K562 (cell line): Measurements from ENCODE around the gene DDR2. TPM values are rescaled to one million over a fixed set of nuclear protein-coding genes. Genes with fewer than 3 reads are reported as not detected.

Source experiments
- ATAC-seq: fragments of 200-7000 bp; cut with Tn5 transposase; 3 replicates; pipeline ENCODE4 v1.9.1; 2020; ENCODE audit warnings: moderate library complexity
- BruUV-seq: library from RNA; stranded (reverse); fragments of 400-500 nt; replicated peaks from 2 replicates; lab custom pipeline; 2021; lab: Mats Ljungman, UMichigan
- CTCF ChIA-PET: fragments of 300-600 bp; formaldehyde crosslinking; extraction: SDS; loops from one replicate; lab custom pipeline; 2021; ENCODE audit warnings: low intra/inter-chr PET ratio; lab: Yijun Ruan, JAX
- POLR2A ChIA-PET: fragments of 300-600, 350-650 bp; sonication (Branson Sonifier 250); formaldehyde crosslinking; extraction: SDS; loops from one replicate; lab custom pipeline; 2021; ENCODE audit warnings: antibody characterized with exemption, inconsistent platforms; lab: Yijun Ruan, JAX
- DNase-seq, 4 experiments: peaks; one replicate each; pipeline versions ENCODE4 v3.0.0 to v3.0.0-alpha.2; 2011 to 2018; ENCODE audit warnings: low spot score in 3 of 4, mixed read lengths in 3 of 4; ENCODE audit errors: extremely low read depth in 1 of 4
- FAIRE-seq: peaks from 2 replicates; lab custom pipeline; 2011; peaks lifted over from hg19 to GRCh38; lab: Jason Lieb, UNC
- H2AFZ ChIP-seq: 2 replicates; pipeline ENCODE4 v1.6.0; 2011; ENCODE audit warnings: low read depth, low read length, control low read depth, inconsistent platforms
- H3K27ac ChIP-seq: fragments of 200-600 bp; 3 replicates; pipeline ENCODE4 v1.8.0; 2011; ENCODE audit warnings: low read depth, mild to moderate bottlenecking, control low read depth, inconsistent platforms, low read length, moderate library complexity, mixed read lengths; ENCODE audit errors: extremely low read depth
- H3K27me3 ChIP-seq, 2 experiments: fragments of 300-600 bp in 1 of 2; 2 replicates in 1 of 2; 3 replicates in 1 of 2; pipeline versions ENCODE4 v1.6.0 to v1.8.0; 2011; ENCODE audit warnings: inconsistent platforms in 2 of 2, low read length in 2 of 2, mild to moderate bottlenecking in 1 of 2, mixed read lengths in 1 of 2, moderate library complexity in 1 of 2; ENCODE audit not compliant: control insufficient read depth in 2 of 2, insufficient read depth in 2 of 2
- H3K36me3 ChIP-seq: fragments of 300-600 bp; 3 replicates; pipeline ENCODE4 v1.8.0; 2011; ENCODE audit warnings: mild to moderate bottlenecking, low read length, inconsistent platforms; ENCODE audit not compliant: control insufficient read depth, insufficient read depth
- H3K4me1 ChIP-seq, 2 experiments: fragments of 200-600 bp in 1 of 2; replicated peaks in 1 of 2; 2 replicates in 1 of 2; 3 replicates in 1 of 2; pipeline versions ENCODE4 v1.5.1 to v1.8.0; 2011; ENCODE audit warnings: inconsistent platforms in 2 of 2, low read length in 2 of 2, mild to moderate bottlenecking in 1 of 2, mixed read lengths in 1 of 2, moderate library complexity in 1 of 2; ENCODE audit not compliant: control insufficient read depth in 2 of 2, insufficient read depth in 2 of 2
- H3K4me2 ChIP-seq: 2 replicates; pipeline ENCODE4 v1.6.1; 2011; ENCODE audit warnings: low read length, control low read depth, inconsistent platforms, mixed read lengths; ENCODE audit not compliant: insufficient read depth
- H3K4me3 ChIP-seq: fragments of 200-600 bp; sonication (generic), shearing (Covaris generic); 2 replicates; pipeline ENCODE4 v1.5.1; 2016; ENCODE audit warnings: control low read depth, inconsistent platforms
- H3K79me2 ChIP-seq: fragments of 200-600 bp; 3 replicates; pipeline ENCODE4 v1.8.0; 2011; ENCODE audit warnings: low read length, inconsistent platforms; ENCODE audit not compliant: control insufficient read depth, insufficient read depth
- H3K9ac ChIP-seq, 2 experiments: 2 replicates each; pipeline versions ENCODE4 v1.6.0 to v1.6.1; 2011; ENCODE audit warnings: low read depth in 2 of 2, low read length in 2 of 2, control low read depth in 1 of 2, inconsistent platforms in 1 of 2, mild to moderate bottlenecking in 1 of 2, mixed read lengths in 1 of 2; ENCODE audit not compliant: insufficient read depth in 1 of 2
- H3K9me1 ChIP-seq: one replicate; pipeline ENCODE4 v1.6.0; 2011; ENCODE audit warnings: inconsistent platforms, mild to moderate bottlenecking, low read length, moderate library complexity; ENCODE audit not compliant: control insufficient read depth, insufficient read depth
- H3K9me3 ChIP-seq: replicated peaks from 2 replicates; pipeline ENCODE4 v1.5.1; 2011; ENCODE audit warnings: low read depth, low read length, inconsistent platforms; ENCODE audit not compliant: control insufficient read depth, insufficient read depth
- H4K20me1 ChIP-seq: replicated peaks from 2 replicates; pipeline ENCODE4 v1.6.1; 2011; ENCODE audit warnings: low read length, inconsistent platforms, mixed read lengths; ENCODE audit not compliant: control insufficient read depth, insufficient read depth
- BHLHE40 ChIP-seq: IDR thresholded peaks from 2 replicates; pipeline ENCODE4 v1.6.1; 2011; ENCODE audit warnings: low read length, improper control_type of control experiment
- CCNT2 ChIP-seq: IDR thresholded peaks from 2 replicates; pipeline ENCODE4 v1.6.1; 2011; ENCODE audit warnings: borderline replicate concordance, low read depth, mild to moderate bottlenecking, moderate library complexity, mixed read lengths, low read length; ENCODE audit not compliant: insufficient read length; ENCODE audit errors: extremely low read depth
- E2F1 ChIP-seq: sonication (generic); formaldehyde crosslinking; IDR thresholded peaks from 2 replicates; pipeline ENCODE4 v1.8.1; 2023; ENCODE audit warnings: mild to moderate bottlenecking, missing genetic modification reagents, moderate library complexity
- HCFC1 ChIP-seq: IDR thresholded peaks from 2 replicates; pipeline ENCODE4 v1.6.1; 2012; ENCODE audit warnings: low read depth, low read length, improper control_type of control experiment
- HNRNPLL ChIP-seq: fragments of 200-400 bp; formaldehyde crosslinking; IDR thresholded peaks from 2 replicates; pipeline ENCODE4 v1.6.1; 2017; ENCODE audit warnings: low read length, low read depth, mild to moderate bottlenecking; ENCODE audit not compliant: poor library complexity, severe bottlenecking
- PML ChIP-seq: IDR thresholded peaks from 2 replicates; pipeline ENCODE4 v1.6.1; 2012; ENCODE audit warnings: low read length, inconsistent platforms
- POLR2AphosphoS5 ChIP-seq: IDR thresholded peaks from 2 replicates; pipeline ENCODE4 v1.6.1; 2011; ENCODE audit warnings: mild to moderate bottlenecking, low read depth, low read length, moderate library complexity; ENCODE audit not compliant: control insufficient read depth, insufficient read depth
- PTRF ChIP-seq: fragments of 450-650 bp; IDR thresholded peaks from 2 replicates; pipeline ENCODE4 v1.6.1; 2016; ENCODE audit warnings: mild to moderate bottlenecking, missing genetic modification characterization, missing compliant biosample characterization
- RBM25 ChIP-seq: fragments of 200-400 bp; formaldehyde crosslinking; IDR thresholded peaks from 2 replicates; pipeline ENCODE4 v1.6.1; 2018; ENCODE audit warnings: low read length, low read depth, moderate library complexity; ENCODE audit not compliant: severe bottlenecking
- SMAD2 ChIP-seq: fragments of 150-350 bp; IDR thresholded peaks from 2 replicates; pipeline ENCODE4 v1.6.1; 2014; ENCODE audit warnings: low read depth, mild to moderate bottlenecking, low read length
- SMARCE1 ChIP-seq: fragments of 450-650 bp; IDR thresholded peaks from 2 replicates; pipeline ENCODE4 v1.7.1; 2016; ENCODE audit warnings: mild to moderate bottlenecking
- SMC3 ChIP-seq: conservative IDR thresholded peaks from 2 replicates; pipeline ENCODE4 v1.6.1; 2011; ENCODE audit warnings: low read depth, low read length, improper control_type of control experiment; ENCODE audit not compliant: insufficient read depth
- TEAD2 ChIP-seq: fragments of 450-650 bp; IDR thresholded peaks from 2 replicates; pipeline ENCODE4 v1.6.1; 2016; ENCODE audit warnings: missing genetic modification characterization, control low read depth, missing compliant biosample characterization
- THRAP3 ChIP-seq: fragments of 450-650 bp; IDR thresholded peaks from 2 replicates; pipeline ENCODE4 v1.6.1; 2016; ENCODE audit warnings: mild to moderate bottlenecking, inconsistent platforms, borderline replicate concordance
- YBX1 ChIP-seq: fragments of 450-650 bp; IDR thresholded peaks from 2 replicates; pipeline ENCODE4 v1.7.1; 2016; ENCODE audit warnings: mild to moderate bottlenecking
- ZNF57 ChIP-seq: fragments of 450-650 bp; formaldehyde crosslinking; IDR thresholded peaks from 2 replicates; pipeline ENCODE4 v1.4.0; 2020; ENCODE audit warnings: mild to moderate bottlenecking, moderate library complexity
- ZNF586 ChIP-seq: fragments of 450-650 bp; formaldehyde crosslinking; conservative IDR thresholded peaks from 2 replicates; pipeline ENCODE4 v1.4.0; 2020; ENCODE audit warnings: mild to moderate bottlenecking, moderate library complexity
- WGBS: fragments of 100-300 bp; shearing (Covaris generic); methylation state at CpG from one replicate; pipeline ENCODE4 v1.1.6; 2016; ENCODE audit warnings: low coverage, mixed read lengths; ENCODE audit not compliant: insufficient coverage; ENCODE audit errors: missing lambda C conversion rate; 5-methylcytosine and 5-hydroxymethylcytosine counted together
- in situ Hi-C: fragments of 300-500 bp; cut with MboI; formaldehyde crosslinking; loops from 4 replicates; pipeline ENCODE4 v1.15.0; 2018; ENCODE audit warnings: inconsistent platforms, mixed read lengths
- intact Hi-C: fragments of 100-400 bp; cut with micrococcal nuclease; formaldehyde crosslinking; loops from 2 replicates; pipeline ENCODE4 v1.14.2; 2022
- polyA plus RNA-seq, 8 experiments: library from polyadenylated mRNA; depleted of rRNA in 4 of 8; stranded (reverse) in 5 of 8; unstranded in 3 of 8; fragments of >200 nt; fragmentation: Nextera tagmentation in 2 of 8; fragmentation: Illumina TruSeq in 1 of 8; extraction: Ambion mirVana in 2 of 8; extraction: Trizol in 1 of 8; gene quantifications; 2 replicates each; pipeline versions ENCODE4 v1.2.1 to v1.2.3, GENCODE V29; 2011 to 2014; ENCODE audit warnings: inconsistent platforms in 1 of 8, missing spikeins in 1 of 8
- total RNA-seq, 7 experiments: library from RNA; depleted of rRNA in 6 of 7; stranded (reverse); fragments of >200 nt in 6 of 7; fragmentation: Illumina TruSeq in 2 of 7; extraction: Trizol in 2 of 7; gene quantifications; 2 replicates each; pipeline versions ENCODE4 v1.2.1 to v1.2.3, GENCODE V29; 2011 to 2021; ENCODE audit warnings: low replicate concordance in 1 of 7
- TF ChIP-seq, protein P1 (sequence below): fragments of 150-350 bp; conservative IDR thresholded peaks from 2 replicates; pipeline ENCODE4 v1.6.1; 2014; ENCODE audit warnings: low read length
- TF ChIP-seq, protein P2 (sequence below): fragments of 250-450 bp; sonication (Bioruptor Pico); IDR thresholded peaks from 2 replicates; pipeline ENCODE4 v1.4.0; 2020; ENCODE audit warnings: mild to moderate bottlenecking

Gene DDR2
- total and polyA plus RNA-seq, 9 of the 15 experiments (the other 6 are each of a cell fraction or from before 2014, with no cell fraction given), result 0.36 to 2.0 (median 1.1) TPM

DNA sequence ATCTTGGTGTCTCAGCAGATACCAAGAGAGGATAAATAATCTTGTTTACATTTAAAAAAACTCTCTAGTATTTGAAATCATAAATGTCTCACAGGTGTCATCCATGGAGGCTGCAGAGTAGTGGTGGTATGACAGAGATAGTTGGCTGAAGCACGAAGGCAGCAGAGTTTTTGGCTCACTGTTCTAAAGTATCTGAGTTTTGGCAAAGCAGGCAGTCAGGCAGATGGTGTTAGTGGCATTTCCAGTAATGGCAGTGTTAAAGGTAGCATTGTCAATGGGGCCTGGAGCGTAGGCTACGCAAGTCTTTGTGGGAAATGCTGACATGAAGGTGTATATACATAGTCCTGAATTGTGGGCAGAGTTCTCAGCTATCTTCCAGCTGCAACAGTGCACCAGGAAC, 89.8 kb downstream of the DDR2 start:
- ChIA-PET POLR2A (no interaction called here), CTCF (no interaction called here)
- 3% methylated on average over 3 of the region's 3 CpGs for WGBS
- in situ Hi-C loops, result no loop called here
- Histone ChIP-seq H3K9ac (no peak overlapping the region), H3K79me2 (no peaks in the 10 kb centered on the region), H3K36me3 (no peaks in the 10 kb centered on the region), H3K9me3 (no peaks in the 10 kb centered on the region), H3K27me3 (no peaks in the 10 kb centered on the region), H3K4me3 (no peak overlapping the region), H2AFZ (no peak overlapping the region), H3K4me1 (no peaks in the 10 kb centered on the region), H3K4me2 (no peak overlapping the region), H3K27ac (no peak overlapping the region), H3K9me1 (no peaks in the 10 kb centered on the region), H4K20me1 (no peaks in the 10 kb centered on the region)
- TF ChIP-seq BHLHE40 (no peak), SMARCE1 (no peak), HNRNPLL (no peak), PML (no peak), POLR2AphosphoS5 (no peak), PTRF (tag) (no peak), E2F1 (CRISPR knock-in tag) (no peak), SMAD2 (no peak), RBM25 (no peak), TEAD2 (no peak), YBX1 (no peak), CCNT2 (no peak), SMC3 (no peak), THRAP3 (no peak), ZNF586 (CRISPR knock-in tag) (no peak), HCFC1 (no peak), ZNF57 (no peak)
- TF ChIP-seq, protein P1, sequence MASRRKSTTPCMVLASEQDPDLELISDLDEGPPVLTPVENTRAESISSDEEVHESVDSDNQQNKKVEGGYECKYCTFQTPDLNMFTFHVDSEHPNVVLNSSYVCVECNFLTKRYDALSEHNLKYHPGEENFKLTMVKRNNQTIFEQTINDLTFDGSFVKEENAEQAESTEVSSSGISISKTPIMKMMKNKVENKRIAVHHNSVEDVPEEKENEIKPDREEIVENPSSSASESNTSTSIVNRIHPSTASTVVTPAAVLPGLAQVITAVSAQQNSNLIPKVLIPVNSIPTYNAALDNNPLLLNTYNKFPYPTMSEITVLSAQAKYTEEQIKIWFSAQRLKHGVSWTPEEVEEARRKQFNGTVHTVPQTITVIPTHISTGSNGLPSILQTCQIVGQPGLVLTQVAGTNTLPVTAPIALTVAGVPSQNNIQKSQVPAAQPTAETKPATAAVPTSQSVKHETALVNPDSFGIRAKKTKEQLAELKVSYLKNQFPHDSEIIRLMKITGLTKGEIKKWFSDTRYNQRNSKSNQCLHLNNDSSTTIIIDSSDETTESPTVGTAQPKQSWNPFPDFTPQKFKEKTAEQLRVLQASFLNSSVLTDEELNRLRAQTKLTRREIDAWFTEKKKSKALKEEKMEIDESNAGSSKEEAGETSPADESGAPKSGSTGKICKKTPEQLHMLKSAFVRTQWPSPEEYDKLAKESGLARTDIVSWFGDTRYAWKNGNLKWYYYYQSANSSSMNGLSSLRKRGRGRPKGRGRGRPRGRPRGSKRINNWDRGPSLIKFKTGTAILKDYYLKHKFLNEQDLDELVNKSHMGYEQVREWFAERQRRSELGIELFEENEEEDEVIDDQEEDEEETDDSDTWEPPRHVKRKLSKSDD, result no peak
- TF ChIP-seq, protein P2, sequence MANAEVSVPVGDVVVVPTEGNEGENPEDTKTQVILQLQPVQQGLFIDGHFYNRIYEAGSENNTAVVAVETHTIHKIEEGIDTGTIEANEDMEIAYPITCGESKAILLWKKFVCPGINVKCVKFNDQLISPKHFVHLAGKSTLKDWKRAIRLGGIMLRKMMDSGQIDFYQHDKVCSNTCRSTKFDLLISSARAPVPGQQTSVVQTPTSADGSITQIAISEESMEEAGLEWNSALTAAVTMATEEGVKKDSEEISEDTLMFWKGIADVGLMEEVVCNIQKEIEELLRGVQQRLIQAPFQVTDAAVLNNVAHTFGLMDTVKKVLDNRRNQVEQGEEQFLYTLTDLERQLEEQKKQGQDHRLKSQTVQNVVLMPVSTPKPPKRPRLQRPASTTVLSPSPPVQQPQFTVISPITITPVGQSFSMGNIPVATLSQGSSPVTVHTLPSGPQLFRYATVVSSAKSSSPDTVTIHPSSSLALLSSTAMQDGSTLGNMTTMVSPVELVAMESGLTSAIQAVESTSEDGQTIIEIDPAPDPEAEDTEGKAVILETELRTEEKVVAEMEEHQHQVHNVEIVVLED (CRISPR knock-in tag), result no peak
- FAIRE-seq (no peak), ATAC-seq (no peak), DNase-seq (no peak)
- BruUV-seq, result no TSS peak
- intact Hi-C loops, result no loop called here
